Pancreas (tissue), 10 donors: ENCODE results near the gene GPR183. TPM values are rescaled to one million over a fixed set of nuclear protein-coding genes. Genes with fewer than 3 reads are reported as not detected.

ENCODE experiments used
- ATAC-seq, 4 donors: fragments of 200-7000 bp; cut with Tn5 transposase; one replicate each; pipeline versions ENCODE4 v1.8.0 to v1.9.1; 2020; ENCODE audit warnings: mild to moderate bottlenecking in 4 of 4, moderate library complexity in 4 of 4
- DNase-seq, 6 donors: peaks; one replicate each; pipeline ENCODE4 v3.0.0-alpha.2; 2020
- FAIRE-seq: peaks from 2 replicates; lab custom pipeline; 2012; peaks lifted over from hg19 to GRCh38; lab: Jason Lieb, UNC
- H3K27ac ChIP-seq, 4 donors: fragments of 200-600 bp; sonication (generic); 1 replicate in 3 of 4; 2 replicates in 1 of 4; pipeline versions ENCODE4 v1.5.0 to v1.8.0; 2020
- H3K27me3 ChIP-seq, 4 donors: fragments of 200-600 bp; one replicate each; pipeline ENCODE4 v1.8.0; 2021
- H3K36me3 ChIP-seq, 3 donors: fragments of 200-600 bp; sonication (generic) in 1 of 3; one replicate each; pipeline versions ENCODE4 v1.5.0 to v1.8.0; 2020 to 2021
- H3K4me1 ChIP-seq, 3 donors: fragments of 200-600 bp; one replicate each; pipeline ENCODE4 v1.8.0; 2021
- H3K4me3 ChIP-seq, 4 donors: fragments of 200-600 bp; sonication (generic) in 2 of 4; one replicate each; pipeline versions ENCODE4 v1.5.0 to v1.8.0; 2020 to 2021
- H3K9me3 ChIP-seq, 4 donors: fragments of 200-600 bp; one replicate each; pipeline ENCODE4 v1.8.0; 2021
- WGBS, 2 donors: extraction: QIAGEN DNeasy Blood & Tissue Kit; methylation state at CpG; one replicate each; pipeline ENCODE4 v1.1.7; 2013; 5-methylcytosine and 5-hydroxymethylcytosine counted together
- intact Hi-C, 3 donors: fragments of 100-400 bp; cut with DNase I; formaldehyde crosslinking; loops; one replicate each; pipeline versions ENCODE4 v1.11.1 to v1.14.2; 2022
- polyA plus RNA-seq, 2 donors: library from polyadenylated mRNA; stranded (reverse); fragments of 200-250 nt; gene quantifications; one replicate each; pipeline ENCODE4 v1.2.3, GENCODE V29; 2013
- total RNA-seq, 6 donors: library from RNA; stranded (reverse); fragmentation: NEBNext Ultra II Directional in 4 of 6; extraction: Animal tissue kit (Norgen Biotek cat#: 25700) in 4 of 6; gene quantifications; one replicate each; pipeline versions ENCODE4 v1.2.1 to v1.2.4, GENCODE V29; 2021 to 2023
- TF ChIP-seq, protein P1 (sequence below), 4 donors: fragments of 200-600 bp; sonication (generic) in 3 of 4; IDR thresholded peaks; one replicate each; pipeline versions ENCODE4 v1.5.0 to v1.8.0; 2021; ENCODE audit warnings: antibody characterized with exemption in 4 of 4
- donor health status: healthy with polysubstance abuse.
- donor health status: DM: no; HTN: no; CAD: no; lungs with moderate emphysema.
- donor health status: DM: no; HTN: no; CAD: no.
- donor health status: control.
- donor health status: control.
- donor health status: Bipolar disorder and iron deficiency.
- donor health status: DM: yes; HTN: yes; CAD: no.
- donor health status: DM: no; HTN: no; CAD: no.
- donor health status: DM: no; HTN: no; CAD: no.
- donor health status: DM: yes; HTN: yes; CAD: no.

Gene GPR183
- total and polyA plus RNA-seq, 8 donors = 0.23 to 3.5 (median 0.97) TPM

DNA sequence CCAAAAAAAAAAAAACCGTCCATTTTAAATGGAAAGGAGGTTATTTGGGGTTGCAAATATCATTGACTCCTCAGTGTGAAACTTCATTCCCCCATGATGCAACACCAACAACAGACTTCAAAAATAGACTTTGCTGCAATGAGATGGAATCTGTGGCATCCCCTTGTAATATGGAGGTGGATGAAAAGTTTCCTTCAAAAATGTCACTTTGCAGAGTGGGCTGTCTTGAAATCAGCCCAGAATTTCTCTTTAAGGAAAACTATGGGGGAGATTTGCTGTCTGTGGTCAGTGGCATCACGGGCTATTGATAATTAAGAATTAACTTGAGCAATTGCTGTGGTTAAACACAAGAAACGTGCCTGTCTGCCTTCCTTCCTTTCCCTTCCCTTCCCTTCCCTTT is 50.5 kb downstream of the GPR183 start:
- WGBS, 2 donors = 80 to 89% methylated on average over 3 of the region's 3 CpGs
- TF ChIP-seq, protein P1, sequence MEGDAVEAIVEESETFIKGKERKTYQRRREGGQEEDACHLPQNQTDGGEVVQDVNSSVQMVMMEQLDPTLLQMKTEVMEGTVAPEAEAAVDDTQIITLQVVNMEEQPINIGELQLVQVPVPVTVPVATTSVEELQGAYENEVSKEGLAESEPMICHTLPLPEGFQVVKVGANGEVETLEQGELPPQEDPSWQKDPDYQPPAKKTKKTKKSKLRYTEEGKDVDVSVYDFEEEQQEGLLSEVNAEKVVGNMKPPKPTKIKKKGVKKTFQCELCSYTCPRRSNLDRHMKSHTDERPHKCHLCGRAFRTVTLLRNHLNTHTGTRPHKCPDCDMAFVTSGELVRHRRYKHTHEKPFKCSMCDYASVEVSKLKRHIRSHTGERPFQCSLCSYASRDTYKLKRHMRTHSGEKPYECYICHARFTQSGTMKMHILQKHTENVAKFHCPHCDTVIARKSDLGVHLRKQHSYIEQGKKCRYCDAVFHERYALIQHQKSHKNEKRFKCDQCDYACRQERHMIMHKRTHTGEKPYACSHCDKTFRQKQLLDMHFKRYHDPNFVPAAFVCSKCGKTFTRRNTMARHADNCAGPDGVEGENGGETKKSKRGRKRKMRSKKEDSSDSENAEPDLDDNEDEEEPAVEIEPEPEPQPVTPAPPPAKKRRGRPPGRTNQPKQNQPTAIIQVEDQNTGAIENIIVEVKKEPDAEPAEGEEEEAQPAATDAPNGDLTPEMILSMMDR (IDR thresholded peaks at IDR 0.05) = no peak
- ATAC-seq = no peak
- H3K9me3 ChIP-seq = no peaks in the 10 kb centered on the region
- FAIRE-seq = no peak
- no peaks in the 10 kb centered on the region for H3K27me3 ChIP-seq
- DNase-seq = no peak
- no peak overlapping the region for H3K27ac ChIP-seq
- H3K4me1 ChIP-seq = no peaks in the 10 kb centered on the region
- no peak overlapping the region for H3K4me3 ChIP-seq
- no peaks in the 10 kb centered on the region for H3K36me3 ChIP-seq
- intact Hi-C loops = no loop called here

DNA sequence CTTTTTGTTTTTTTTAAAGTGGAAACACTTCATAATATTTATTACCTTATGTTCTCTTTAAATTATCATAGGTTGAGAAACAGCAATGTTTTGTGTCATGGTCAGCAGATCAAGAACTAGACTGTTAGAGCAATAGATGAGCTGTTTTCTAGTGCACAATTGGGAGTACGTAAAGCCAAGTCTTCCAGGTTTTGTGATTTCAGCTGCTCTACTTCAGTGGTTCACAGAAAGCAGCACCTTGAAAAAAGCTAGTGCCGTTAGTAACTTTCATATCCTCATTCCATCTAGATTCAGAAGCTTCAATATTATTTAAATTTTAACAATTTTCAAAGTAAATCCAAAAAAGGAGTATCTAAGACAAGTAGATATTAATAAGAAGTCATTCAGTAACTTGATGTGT is 50.9 kb downstream of the GPR183 start:
- DNase-seq = no peak
- Histone ChIP-seq H3K9me3 (no peaks in the 10 kb centered on the region), H3K4me1 (no peaks in the 10 kb centered on the region), H3K4me3 (no peak overlapping the region), H3K27me3 (no peaks in the 10 kb centered on the region), H3K27ac (no peak overlapping the region), H3K36me3 (no peaks in the 10 kb centered on the region)
- intact Hi-C loops = no loop called here
- no peak for FAIRE-seq
- no peak for ATAC-seq
- TF ChIP-seq, protein P1 (IDR thresholded peaks at IDR 0.05) = no peak
- 91 to 95% methylated on average over 2 of the region's 2 CpGs for WGBS, 2 donors

- H3K9me3 ChIP-seq = no peaks in the 10 kb centered on the region
Observed at GRCh38 chr13:99255271-99255670, 51.9 kb downstream of the GPR183 start.

GRCh38 chr13:99254830-99255229 is 52.4 kb downstream of the GPR183 start:
- DNase-seq (no peak), ATAC-seq (no peak), FAIRE-seq (no peak)
- H3K27me3 ChIP-seq = no peaks in the 10 kb centered on the region
- no peaks in the 10 kb centered on the region for H3K36me3 ChIP-seq
- H3K4me1 ChIP-seq = no peaks in the 10 kb centered on the region
- H3K4me3 ChIP-seq = no peak overlapping the region
- TF ChIP-seq, protein P1 (IDR thresholded peaks at IDR 0.05) = no peak
- H3K9me3 ChIP-seq = no peaks in the 10 kb centered on the region
- intact Hi-C loops = no loop called here
- H3K27ac ChIP-seq = no peak overlapping the region
- 92 to 93% methylated on average over 14 of the region's 14 CpGs for WGBS, 2 donors

More at GRCh38 chr13:99255271-99255670, 51.9 kb downstream of the GPR183 start:
- no peak for DNase-seq
- WGBS, 2 donors = 86 to 88% methylated on average over 10 of the region's 10 CpGs
- Histone ChIP-seq H3K4me1 (no peaks in the 10 kb centered on the region), H3K36me3 (no peaks in the 10 kb centered on the region), H3K27ac (no peak overlapping the region), H3K27me3 (no peaks in the 10 kb centered on the region), H3K4me3 (no peak overlapping the region)
- intact Hi-C loops = no loop called here
- FAIRE-seq = no peak
- no peak for ATAC-seq
- TF ChIP-seq, protein P1 (IDR thresholded peaks at IDR 0.05) = no peak

- no peak for FAIRE-seq
- TF ChIP-seq, protein P1 (IDR thresholded peaks at IDR 0.05) = no peak
- no peak for ATAC-seq
- 87 to 94% methylated on average over 4 of the region's 4 CpGs for WGBS, 2 donors
- Histone ChIP-seq H3K4me3 (no peak overlapping the region), H3K4me1 (no peaks in the 10 kb centered on the region), H3K36me3 (no peaks in the 10 kb centered on the region), H3K9me3 (no peaks in the 10 kb centered on the region), H3K27ac (no peak overlapping the region), H3K27me3 (no peaks in the 10 kb centered on the region)
- intact Hi-C loops = no loop called here
- DNase-seq = no peak
Observed at GRCh38 chr13:99251921-99252320, 55.3 kb downstream of the GPR183 start.
